SK-N-SH (cell line): ENCODE measurements around the gene IPO9.

ENCODE experiments used
- CTCF ChIP-seq: fragments of 200-600 bp; sonication (generic); IDR thresholded peaks from 2 replicates; pipeline ENCODE4 v1.6.1; 2017; ENCODE audit warnings: antibody characterized with exemption, mild to moderate bottlenecking, moderate library complexity
- POLR2AphosphoS5 ChIP-seq: IDR thresholded peaks from 2 replicates; pipeline ENCODE4 v1.6.1; 2012; ENCODE audit warnings: low read depth, low read length
- TAF1 ChIP-seq: IDR thresholded peaks from 2 replicates; pipeline ENCODE4 v1.6.1; 2012; ENCODE audit warnings: low read depth, mild to moderate bottlenecking, low read length, moderate library complexity, borderline replicate concordance
- TF ChIP-seq, protein P1 (sequence below): fragments of 150-350 bp; IDR thresholded peaks from 2 replicates; pipeline ENCODE4 v1.6.1; 2017; ENCODE audit warnings: antibody characterized with exemption, low read length, low read depth, borderline replicate concordance

DNA sequence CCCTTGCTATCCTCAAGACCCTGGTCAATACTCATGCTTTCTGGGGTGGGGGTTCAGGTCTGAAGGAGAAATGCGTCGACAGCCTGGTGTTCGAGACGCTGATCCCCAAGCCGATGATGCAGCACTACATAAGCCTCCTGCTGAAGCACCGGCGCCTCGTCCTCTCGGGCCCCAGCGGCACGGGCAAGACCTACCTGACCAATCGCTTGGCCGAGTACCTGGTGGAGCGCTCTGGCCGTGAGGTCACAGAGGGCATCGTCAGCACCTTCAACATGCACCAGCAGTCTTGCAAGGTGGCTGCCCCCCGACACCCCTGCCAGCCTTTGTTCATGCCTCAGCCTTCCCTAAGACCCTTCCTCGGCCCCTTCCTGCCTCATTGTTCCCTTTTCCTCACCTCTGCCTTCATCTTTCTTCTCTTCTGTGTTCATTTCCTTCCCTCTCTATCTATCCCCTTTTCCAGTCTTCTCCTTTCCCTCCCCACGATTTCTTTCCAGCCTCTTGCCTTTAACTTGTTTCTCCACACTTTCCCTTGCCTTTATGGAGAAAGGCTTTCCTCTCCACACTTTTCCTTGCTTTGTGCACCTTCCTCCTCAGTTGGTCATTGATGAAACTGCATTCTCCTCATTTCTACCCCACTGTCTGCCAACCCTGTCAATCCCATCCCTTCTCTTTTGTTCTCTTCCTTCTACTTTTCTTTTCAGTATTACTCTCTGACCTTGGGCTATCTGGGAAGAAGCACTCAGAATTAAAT is 18.3 kb upstream of the IPO9 start:
- TF ChIP-seq CTCF (no peak), TAF1 (no peak), POLR2AphosphoS5 (no peak)
- TF ChIP-seq, protein P1, sequence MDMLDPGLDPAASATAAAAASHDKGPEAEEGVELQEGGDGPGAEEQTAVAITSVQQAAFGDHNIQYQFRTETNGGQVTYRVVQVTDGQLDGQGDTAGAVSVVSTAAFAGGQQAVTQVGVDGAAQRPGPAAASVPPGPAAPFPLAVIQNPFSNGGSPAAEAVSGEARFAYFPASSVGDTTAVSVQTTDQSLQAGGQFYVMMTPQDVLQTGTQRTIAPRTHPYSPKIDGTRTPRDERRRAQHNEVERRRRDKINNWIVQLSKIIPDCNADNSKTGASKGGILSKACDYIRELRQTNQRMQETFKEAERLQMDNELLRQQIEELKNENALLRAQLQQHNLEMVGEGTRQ, result no peak
